HG03342 (cell line): ENCODE results near the gene SPECC1.
A peak's percentile ranks its signal among the peaks of the same experiment; 100 is the strongest.
"Not testable (repeated sequence)": the region's sequence is repeated elsewhere in the genome, so short reads cannot be mapped to it uniquely, and the experiment has no call there.

Experiments
- ATAC-seq: cut with Tn5 transposase; IDR thresholded peaks from one replicate; pipeline ENCODE4 v1.9.1; 2021; ENCODE audit warnings: mild to moderate bottlenecking, moderate library complexity; ENCODE audit not compliant: unreplicated experiment

Gene SPECC1

GRCh38 chr17:20009302-20010098 lies at the start of gene SPECC1:
TSS of gene SPECC1 (plus strand) at chr17:20009359. CDS start at chr17:20096652, 87,293 bp downstream.
- peak; percentile 94 for ATAC-seq

- ATAC-seq: not testable (repeated sequence)
Measured at GRCh38 chr17:19962954-19963353, 46.2 kb upstream of the SPECC1 start.

GRCh38 chr17:19973156-19973555 lies 36.0 kb upstream of the SPECC1 start:
- ATAC-seq: no peak

GRCh38 chr17:19975601-19976000 lies 33.6 kb upstream of the SPECC1 start:
- ATAC-seq: no peak

- peak; percentile 68 for ATAC-seq
Measured at GRCh38 chr17:19977293-19978208, 31.6 kb upstream of the SPECC1 start, which contains the start of gene AKAP10. TSS of gene AKAP10 (minus strand) at chr17:19977828. CDS start at chr17:19977679, 149 bp downstream.

- peak; percentile 37 for ATAC-seq
Measured at GRCh38 chr17:19978209-19978802, 30.9 kb upstream of the SPECC1 start.

GRCh38 chr17:19978805-19979211 lies 30.4 kb upstream of the SPECC1 start:
- ATAC-seq: no peak

GRCh38 chr17:19979917-19980770 lies 29.0 kb upstream of the SPECC1 start:
- ATAC-seq: no peak

GRCh38 chr17:19986941-19987861 lies 22.0 kb upstream of the SPECC1 start:
- ATAC-seq: no peak

GRCh38 chr17:19987897-19988296 lies 21.3 kb upstream of the SPECC1 start:
- ATAC-seq: no peak

- ATAC-seq: no peak
Measured at GRCh38 chr17:19991252-19991885, 17.8 kb upstream of the SPECC1 start.

- peak; percentile 79 for ATAC-seq
Measured at GRCh38 chr17:19992803-19993713, 16.1 kb upstream of the SPECC1 start.

GRCh38 chr17:19996086-19996485 lies 13.1 kb upstream of the SPECC1 start:
- no peak for ATAC-seq

GRCh38 chr17:19996502-19996901 lies 12.7 kb upstream of the SPECC1 start:
- ATAC-seq: no peak

GRCh38 chr17:20008242-20009051 lies 712 bp upstream of the SPECC1 start:
- peak; percentile 24 for ATAC-seq

- ATAC-seq: no peak
Measured at GRCh38 chr17:20009052-20009301, 182 bp upstream of the SPECC1 start.
